GM23338 (cell line): Measurements from ENCODE around the gene DTD2. TPM values are rescaled to one million over a fixed set of nuclear protein-coding genes. Genes with fewer than 3 reads are reported as not detected.

Experiments used
- ATAC-seq: fragments of 200-7000 bp; cut with Tn5 transposase; 3 replicates; pipeline ENCODE4 v1.9.1; 2020
- DNase-seq: peaks from one replicate; pipeline ENCODE4 v3.0.0-alpha.2; 2015; ENCODE audit warnings: low spot score
- H2AFZ ChIP-seq: fragments of 200-600 bp; sonication (generic); 2 replicates; pipeline ENCODE4 v1.8.0; 2016; ENCODE audit warnings: antibody characterized with exemption, mild to moderate bottlenecking, moderate library complexity
- H3F3A ChIP-seq: fragments of 200-600 bp; sonication (generic); replicated peaks from 2 replicates; pipeline ENCODE4 v1.8.0; 2017; ENCODE audit warnings: antibody characterized with exemption, mixed run types, low read depth
- H3K27ac ChIP-seq: fragments of 200-600 bp; sonication (generic); 2 replicates; pipeline ENCODE4 v1.6.1; 2016; ENCODE audit warnings: low read depth
- H3K27me3 ChIP-seq: fragments of 200-600 bp; sonication (generic); 2 replicates; pipeline ENCODE4 v1.8.0; 2016; ENCODE audit warnings: mild to moderate bottlenecking, mixed run types, moderate library complexity; ENCODE audit not compliant: insufficient read depth
- H3K36me3 ChIP-seq: fragments of 200-600 bp; sonication (generic); 2 replicates; pipeline ENCODE4 v1.8.0; 2016; ENCODE audit warnings: mild to moderate bottlenecking; ENCODE audit not compliant: insufficient read depth
- H3K4me1 ChIP-seq: fragments of 200-600 bp; sonication (generic); 2 replicates; pipeline ENCODE4 v1.8.0; 2016; ENCODE audit warnings: mild to moderate bottlenecking, moderate library complexity; ENCODE audit not compliant: insufficient read depth
- H3K4me2 ChIP-seq: fragments of 200-600 bp; sonication (generic); 2 replicates; pipeline ENCODE4 v1.7.1; 2017; ENCODE audit warnings: mixed run types
- H3K4me3 ChIP-seq: fragments of 200-600 bp; sonication (generic); 2 replicates; pipeline ENCODE4 v1.6.1; 2016; ENCODE audit warnings: mixed run types
- H3K79me2 ChIP-seq: fragments of 200-600 bp; sonication (generic); replicated peaks from 2 replicates; pipeline ENCODE4 v1.8.0; 2017; ENCODE audit warnings: mild to moderate bottlenecking; ENCODE audit not compliant: insufficient read depth
- H3K9me2 ChIP-seq: fragments of 200-600 bp; sonication (generic); 2 replicates; pipeline ENCODE4 v1.8.0; 2017; ENCODE audit not compliant: insufficient read depth
- H4K20me1 ChIP-seq: fragments of 200-600 bp; sonication (generic); replicated peaks from 2 replicates; pipeline ENCODE4 v1.8.0; 2017; ENCODE audit warnings: mild to moderate bottlenecking; ENCODE audit not compliant: insufficient read depth
- H3K27ac Mint-ChIP-seq: 2 replicates; pipeline ENCODE4 v1.8.0; 2020; ENCODE audit warnings: inconsistent platforms, mild to moderate bottlenecking, moderate library complexity, mixed read lengths
- H3K27me3 Mint-ChIP-seq: 3 replicates; pipeline ENCODE4 v1.8.0; 2022; ENCODE audit warnings: low read depth, mild to moderate bottlenecking, moderate library complexity, mixed read lengths, inconsistent platforms; ENCODE audit not compliant: insufficient read depth, poor library complexity
- H3K36me3 Mint-ChIP-seq: 3 replicates; pipeline ENCODE4 v1.8.0; 2021; ENCODE audit warnings: low read depth, mild to moderate bottlenecking, inconsistent platforms, moderate library complexity, mixed read lengths
- H3K4me1 Mint-ChIP-seq: 3 replicates; pipeline ENCODE4 v1.8.0; 2020; ENCODE audit warnings: mild to moderate bottlenecking, inconsistent platforms, mixed read lengths
- H3K4me3 Mint-ChIP-seq: 3 replicates; pipeline ENCODE4 v1.8.0; 2021; ENCODE audit warnings: moderate library complexity, mild to moderate bottlenecking, inconsistent platforms, mixed read lengths
- H3K9me3 Mint-ChIP-seq: 3 replicates; pipeline ENCODE4 v1.8.0; 2020; ENCODE audit warnings: moderate library complexity, mild to moderate bottlenecking, inconsistent platforms, mixed read lengths
- CREB1 ChIP-seq: fragments of 250-450 bp; sonication (Bioruptor Pico); IDR thresholded peaks from 2 replicates; pipeline ENCODE4 v1.5.0; 2020; ENCODE audit warnings: low read depth, mild to moderate bottlenecking, moderate library complexity
- CTCF ChIP-seq, 2 experiments: fragments of 200-600 bp in 1 of 2; sonication (generic) in 1 of 2; conservative IDR thresholded peaks; 2 replicates each; pipeline versions ENCODE4 v1.5.1 to v1.6.1; 2016 to 2017; ENCODE audit warnings: antibody characterized with exemption in 2 of 2, low read depth in 2 of 2, mild to moderate bottlenecking in 2 of 2, moderate library complexity in 1 of 2
- EZH2 ChIP-seq: fragments of 200-600 bp; sonication (generic); IDR thresholded peaks from one replicate; pipeline ENCODE4 v1.8.0; 2017; ENCODE audit warnings: antibody characterized with exemption, mild to moderate bottlenecking, low read depth; ENCODE audit not compliant: unreplicated experiment
- EZH2phosphoT487 ChIP-seq: fragments of 200-600 bp; sonication (generic); IDR thresholded peaks from one replicate; pipeline ENCODE4 v1.8.1; 2018; ENCODE audit warnings: antibody characterized with exemption; ENCODE audit not compliant: unreplicated experiment
- JUNB ChIP-seq: IDR thresholded peaks from one replicate; pipeline ENCODE4 v1.6.1; 2016; ENCODE audit warnings: antibody characterized with exemption; ENCODE audit not compliant: unreplicated experiment
- NANOG ChIP-seq: IDR thresholded peaks from 2 replicates; pipeline ENCODE4 v1.6.1; 2016; ENCODE audit warnings: antibody characterized with exemption, borderline replicate concordance
- POLR2AphosphoS5 ChIP-seq: IDR thresholded peaks from 2 replicates; pipeline ENCODE4 v1.6.1; 2016; ENCODE audit warnings: antibody characterized with exemption, low read depth
- REST ChIP-seq: IDR thresholded peaks from one replicate; pipeline ENCODE4 v1.6.1; 2018; ENCODE audit warnings: antibody characterized with exemption; ENCODE audit not compliant: unreplicated experiment
- STAT1 ChIP-seq: IDR thresholded peaks from one replicate; pipeline ENCODE4 v1.6.1; 2016; ENCODE audit warnings: antibody characterized with exemption; ENCODE audit not compliant: unreplicated experiment
- ZNF114 ChIP-seq: fragments of 250-450 bp; sonication (Bioruptor Pico); IDR thresholded peaks from 2 replicates; pipeline ENCODE4 v1.5.0; 2020; ENCODE audit warnings: mild to moderate bottlenecking, moderate library complexity
- ZNF331 ChIP-seq: fragments of 250-450 bp; sonication (Bioruptor Pico); IDR thresholded peaks from 2 replicates; pipeline ENCODE4 v1.5.0; 2020; ENCODE audit warnings: low read depth, mild to moderate bottlenecking, moderate library complexity
- polyA plus RNA-seq: library from polyadenylated mRNA; unstranded; fragments of >200 nt; fragmentation: Nextera tagmentation; extraction: Ambion mirVana; gene quantifications from 2 replicates; pipeline ENCODE4 v1.2.1, GENCODE V29; 2016
- total RNA-seq: library from RNA; depleted of rRNA; stranded (reverse); fragments of >200 nt; shearing (Covaris generic); gene quantifications from 2 replicates; pipeline ENCODE4 v1.2.3, GENCODE V29; 2014
- TF ChIP-seq, protein P1 (sequence below): IDR thresholded peaks from 2 replicates; pipeline ENCODE4 v1.6.1; 2016; ENCODE audit warnings: antibody characterized with exemption
- TF ChIP-seq, protein P2 (sequence below): fragments of 250-450 bp; sonication (Bioruptor Pico); IDR thresholded peaks from 2 replicates; pipeline ENCODE4 v1.5.0; 2020; ENCODE audit warnings: mild to moderate bottlenecking, moderate library complexity

DTD2 gene
- total and polyA plus RNA-seq, 2 experiments from 2014 or later = 6.3 to 37.5 TPM

DNA sequence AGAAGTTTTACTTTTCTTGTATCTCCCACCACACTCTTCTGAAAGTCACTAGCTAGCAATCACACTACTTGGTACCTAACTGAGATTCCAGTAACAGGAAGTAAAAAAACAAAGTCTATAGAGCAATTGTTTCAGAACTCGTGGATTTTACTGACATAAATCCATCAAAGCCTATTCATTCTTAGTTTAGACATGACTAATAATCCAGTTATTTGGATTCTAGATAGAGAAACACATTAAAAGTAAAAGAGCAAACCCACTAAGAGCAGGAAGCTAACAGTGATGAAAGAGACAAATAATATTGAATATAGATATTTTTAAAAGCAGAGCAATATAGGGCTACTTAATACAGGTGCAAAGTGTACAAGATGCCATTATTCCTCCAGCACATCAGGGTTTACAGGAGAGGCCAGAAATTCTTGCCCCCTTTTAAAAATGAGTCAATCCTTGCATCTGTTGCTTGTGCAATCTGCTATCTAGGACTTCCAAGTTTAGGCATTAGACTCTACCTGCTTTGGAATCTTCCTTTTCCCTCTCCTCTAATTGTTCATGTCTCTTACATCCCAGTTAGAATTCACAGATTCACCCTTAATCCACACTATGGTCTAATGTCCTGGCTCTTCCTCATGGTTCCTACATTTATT is 43.0 kb downstream of the DTD2 start:
- ATAC-seq = no peak
- no peaks in the 10 kb centered on the region for H3K27me3 Mint-ChIP-seq
- peaks cover 90% of the 10 kb centered on the region for H3K79me2 ChIP-seq
- DNase-seq = no peak
- no peak overlapping the region for H3K4me3 ChIP-seq
- no peak overlapping the region for H2AFZ ChIP-seq
- H3K27ac ChIP-seq = no peak overlapping the region
- no peak overlapping the region for H3K4me3 Mint-ChIP-seq
- H3K27ac Mint-ChIP-seq = no peak overlapping the region
- H3K27me3 ChIP-seq = no peaks in the 10 kb centered on the region
- no peaks in the 10 kb centered on the region for H3K9me3 Mint-ChIP-seq
- no peak overlapping the region for H3K4me2 ChIP-seq
- no peaks in the 10 kb centered on the region for H3K9me2 ChIP-seq
- no peaks in the 10 kb centered on the region for H3K36me3 ChIP-seq
- 0 out of 2 replicates have a peak, but pooled peaks cover 12% of the 10 kb centered on the region for H3K4me1 ChIP-seq
- peaks cover 10% of the 10 kb centered on the region for H3K4me1 Mint-ChIP-seq
- no peak for TF ChIP-seq NANOG
- no peak for TF ChIP-seq EZH2
- TF ChIP-seq POLR2AphosphoS5 = no peak
- no peak for TF ChIP-seq ZNF331 (CRISPR knock-in tag)
- no peak for TF ChIP-seq ZNF114 (CRISPR knock-in tag)
- TF ChIP-seq, protein P1, sequence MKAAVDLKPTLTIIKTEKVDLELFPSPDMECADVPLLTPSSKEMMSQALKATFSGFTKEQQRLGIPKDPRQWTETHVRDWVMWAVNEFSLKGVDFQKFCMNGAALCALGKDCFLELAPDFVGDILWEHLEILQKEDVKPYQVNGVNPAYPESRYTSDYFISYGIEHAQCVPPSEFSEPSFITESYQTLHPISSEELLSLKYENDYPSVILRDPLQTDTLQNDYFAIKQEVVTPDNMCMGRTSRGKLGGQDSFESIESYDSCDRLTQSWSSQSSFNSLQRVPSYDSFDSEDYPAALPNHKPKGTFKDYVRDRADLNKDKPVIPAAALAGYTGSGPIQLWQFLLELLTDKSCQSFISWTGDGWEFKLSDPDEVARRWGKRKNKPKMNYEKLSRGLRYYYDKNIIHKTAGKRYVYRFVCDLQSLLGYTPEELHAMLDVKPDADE = no peak
- no peak for TF ChIP-seq JUNB
- no peak for TF ChIP-seq REST
- TF ChIP-seq EZH2phosphoT487 = no peak
- TF ChIP-seq CTCF (conservative IDR thresholded peaks at IDR 0.05; ENCODE audit: low read depth in 2 of 2) = no peak
- TF ChIP-seq CREB1 (CRISPR knock-in tag) = no peak
- no peak for TF ChIP-seq STAT1
- TF ChIP-seq, protein P2, sequence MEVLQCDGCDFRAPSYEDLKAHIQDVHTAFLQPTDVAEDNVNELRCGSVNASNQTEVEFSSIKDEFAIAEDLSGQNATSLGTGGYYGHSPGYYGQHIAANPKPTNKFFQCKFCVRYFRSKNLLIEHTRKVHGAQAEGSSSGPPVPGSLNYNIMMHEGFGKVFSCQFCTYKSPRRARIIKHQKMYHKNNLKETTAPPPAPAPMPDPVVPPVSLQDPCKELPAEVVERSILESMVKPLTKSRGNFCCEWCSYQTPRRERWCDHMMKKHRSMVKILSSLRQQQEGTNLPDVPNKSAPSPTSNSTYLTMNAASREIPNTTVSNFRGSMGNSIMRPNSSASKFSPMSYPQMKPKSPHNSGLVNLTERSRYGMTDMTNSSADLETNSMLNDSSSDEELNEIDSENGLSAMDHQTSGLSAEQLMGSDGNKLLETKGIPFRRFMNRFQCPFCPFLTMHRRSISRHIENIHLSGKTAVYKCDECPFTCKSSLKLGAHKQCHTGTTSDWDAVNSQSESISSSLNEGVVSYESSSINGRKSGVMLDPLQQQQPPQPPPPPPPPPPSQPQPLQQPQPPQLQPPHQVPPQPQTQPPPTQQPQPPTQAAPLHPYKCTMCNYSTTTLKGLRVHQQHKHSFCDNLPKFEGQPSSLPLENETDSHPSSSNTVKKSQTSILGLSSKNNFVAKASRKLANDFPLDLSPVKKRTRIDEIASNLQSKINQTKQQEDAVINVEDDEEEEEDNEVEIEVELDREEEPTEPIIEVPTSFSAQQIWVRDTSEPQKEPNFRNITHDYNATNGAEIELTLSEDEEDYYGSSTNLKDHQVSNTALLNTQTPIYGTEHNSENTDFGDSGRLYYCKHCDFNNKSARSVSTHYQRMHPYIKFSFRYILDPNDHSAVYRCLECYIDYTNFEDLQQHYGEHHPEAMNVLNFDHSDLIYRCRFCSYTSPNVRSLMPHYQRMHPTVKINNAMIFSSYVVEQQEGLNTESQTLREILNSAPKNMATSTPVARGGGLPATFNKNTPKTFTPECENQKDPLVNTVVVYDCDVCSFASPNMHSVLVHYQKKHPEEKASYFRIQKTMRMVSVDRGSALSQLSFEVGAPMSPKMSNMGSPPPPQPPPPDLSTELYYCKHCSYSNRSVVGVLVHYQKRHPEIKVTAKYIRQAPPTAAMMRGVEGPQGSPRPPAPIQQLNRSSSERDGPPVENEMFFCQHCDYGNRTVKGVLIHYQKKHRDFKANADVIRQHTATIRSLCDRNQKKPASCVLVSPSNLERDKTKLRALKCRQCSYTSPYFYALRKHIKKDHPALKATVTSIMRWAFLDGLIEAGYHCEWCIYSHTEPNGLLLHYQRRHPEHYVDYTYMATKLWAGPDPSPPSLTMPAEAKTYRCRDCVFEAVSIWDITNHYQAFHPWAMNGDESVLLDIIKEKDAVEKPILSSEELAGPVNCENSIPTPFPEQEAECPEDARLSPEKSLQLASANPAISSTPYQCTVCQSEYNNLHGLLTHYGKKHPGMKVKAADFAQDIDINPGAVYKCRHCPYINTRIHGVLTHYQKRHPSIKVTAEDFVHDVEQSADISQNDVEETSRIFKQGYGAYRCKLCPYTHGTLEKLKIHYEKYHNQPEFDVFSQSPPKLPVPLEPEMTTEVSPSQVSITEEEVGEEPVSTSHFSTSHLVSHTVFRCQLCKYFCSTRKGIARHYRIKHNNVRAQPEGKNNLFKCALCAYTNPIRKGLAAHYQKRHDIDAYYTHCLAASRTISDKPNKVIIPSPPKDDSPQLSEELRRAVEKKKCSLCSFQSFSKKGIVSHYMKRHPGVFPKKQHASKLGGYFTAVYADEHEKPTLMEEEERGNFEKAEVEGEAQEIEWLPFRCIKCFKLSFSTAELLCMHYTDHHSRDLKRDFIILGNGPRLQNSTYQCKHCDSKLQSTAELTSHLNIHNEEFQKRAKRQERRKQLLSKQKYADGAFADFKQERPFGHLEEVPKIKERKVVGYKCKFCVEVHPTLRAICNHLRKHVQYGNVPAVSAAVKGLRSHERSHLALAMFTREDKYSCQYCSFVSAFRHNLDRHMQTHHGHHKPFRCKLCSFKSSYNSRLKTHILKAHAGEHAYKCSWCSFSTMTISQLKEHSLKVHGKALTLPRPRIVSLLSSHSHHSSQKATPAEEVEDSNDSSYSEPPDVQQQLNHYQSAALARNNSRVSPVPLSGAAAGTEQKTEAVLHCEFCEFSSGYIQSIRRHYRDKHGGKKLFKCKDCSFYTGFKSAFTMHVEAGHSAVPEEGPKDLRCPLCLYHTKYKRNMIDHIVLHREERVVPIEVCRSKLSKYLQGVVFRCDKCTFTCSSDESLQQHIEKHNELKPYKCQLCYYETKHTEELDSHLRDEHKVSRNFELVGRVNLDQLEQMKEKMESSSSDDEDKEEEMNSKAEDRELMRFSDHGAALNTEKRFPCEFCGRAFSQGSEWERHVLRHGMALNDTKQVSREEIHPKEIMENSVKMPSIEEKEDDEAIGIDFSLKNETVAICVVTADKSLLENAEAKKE = no peak
- H3F3A ChIP-seq = no peaks in the 10 kb centered on the region
- H4K20me1 ChIP-seq = 0 out of 2 replicates have a peak, but pooled peaks cover 14% of the 10 kb centered on the region
- H3K36me3 Mint-ChIP-seq = no peaks in the 10 kb centered on the region
